HG02678 (cell line): ENCODE measurements around the gene ATF4.

Source experiments
- ATAC-seq: cut with Tn5 transposase; IDR thresholded peaks from one replicate; pipeline ENCODE4 v1.9.1; 2021; ENCODE audit warnings: mild to moderate bottlenecking, moderate library complexity; ENCODE audit not compliant: unreplicated experiment

The ATF4 gene

DNA sequence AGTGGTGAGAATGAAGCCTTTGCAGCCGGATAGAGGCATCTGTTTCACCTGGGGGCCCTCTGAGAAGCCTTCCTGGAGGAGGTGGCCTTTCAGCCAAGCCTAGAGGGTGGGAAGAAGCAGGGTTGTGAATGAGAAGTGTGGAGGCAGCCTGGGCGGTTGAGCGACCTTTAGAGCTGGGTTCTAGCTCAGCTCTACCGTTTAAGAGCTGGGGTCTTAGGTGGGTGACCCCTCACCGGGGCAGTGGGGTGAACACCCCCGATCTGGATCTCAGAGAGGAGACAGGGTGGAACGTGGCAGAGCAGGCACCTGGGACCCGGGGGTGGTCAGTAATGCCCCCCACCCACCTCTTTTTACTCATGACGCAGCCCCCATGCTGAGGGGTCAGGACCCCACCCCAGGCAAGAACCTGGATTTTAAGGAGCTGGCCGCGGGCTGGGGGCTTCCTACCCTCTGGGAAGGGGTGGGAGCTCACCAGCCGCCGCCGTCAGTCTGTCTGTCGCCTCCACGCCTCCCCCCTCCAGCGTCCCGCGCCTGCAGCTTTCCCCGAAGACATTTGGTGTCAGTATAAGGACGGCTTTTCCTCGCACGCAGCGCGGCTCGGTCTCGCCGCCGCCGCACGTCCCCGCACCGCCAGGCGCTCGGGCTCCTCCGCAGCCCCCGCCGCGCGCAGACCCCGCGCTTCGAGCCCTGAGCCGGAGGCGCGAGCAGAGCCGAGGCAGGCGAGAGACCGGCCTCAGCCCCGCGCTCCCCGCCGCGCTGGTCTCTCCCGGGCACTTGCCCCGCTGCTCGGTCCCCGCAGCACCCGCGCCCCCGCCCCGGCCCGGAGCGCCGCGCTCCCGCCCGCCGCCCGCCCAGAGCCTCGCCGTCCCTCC lies 36.8 kb downstream of the ATF4 start:
- no peak for ATAC-seq

DNA sequence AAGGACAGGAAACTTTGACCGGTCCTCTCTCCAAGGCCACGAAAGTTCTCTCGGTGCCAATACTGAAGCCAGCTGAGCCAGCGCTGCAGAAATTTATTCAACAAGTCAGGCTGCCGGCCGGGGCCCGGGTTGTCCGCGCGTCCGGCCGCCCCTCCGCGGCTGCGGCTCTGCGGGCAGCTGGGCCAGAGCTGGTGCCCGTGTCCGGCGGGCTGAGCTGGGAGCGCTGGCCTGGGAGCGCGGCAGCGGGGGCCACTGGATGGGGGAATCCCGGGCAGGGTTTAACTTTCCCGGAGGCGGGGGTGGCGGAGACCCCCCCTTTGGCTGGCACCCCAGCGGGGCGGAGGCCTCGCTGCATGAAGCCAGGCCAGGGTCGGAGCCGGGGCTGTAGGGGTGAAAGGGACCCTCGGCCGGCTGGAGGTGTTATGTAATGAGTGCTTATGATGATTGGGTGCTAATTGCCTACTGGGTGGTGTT lies 37.9 kb downstream of the ATF4 start:
- no peak for ATAC-seq

DNA sequence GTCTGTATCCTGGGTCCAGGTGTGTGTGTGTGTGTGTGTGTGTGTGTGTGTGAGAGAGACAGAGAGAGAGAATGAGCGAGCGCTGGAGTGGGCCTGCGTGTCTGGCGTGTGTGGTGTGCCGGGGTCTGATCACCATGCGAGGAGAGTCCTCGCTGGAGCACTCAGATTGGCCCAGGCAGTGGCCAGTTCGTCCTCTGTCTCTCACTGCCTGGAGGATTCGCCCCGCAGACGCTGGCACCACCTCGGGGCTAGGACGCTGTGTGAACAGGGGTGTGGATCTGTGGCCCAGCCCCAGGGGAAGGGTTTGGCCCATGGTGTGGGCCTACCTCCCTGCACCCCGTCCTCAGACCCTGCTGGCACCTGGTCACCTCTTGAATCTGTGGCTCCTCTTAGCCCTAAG lies 38.6 kb downstream of the ATF4 start:
- no peak for ATAC-seq

DNA sequence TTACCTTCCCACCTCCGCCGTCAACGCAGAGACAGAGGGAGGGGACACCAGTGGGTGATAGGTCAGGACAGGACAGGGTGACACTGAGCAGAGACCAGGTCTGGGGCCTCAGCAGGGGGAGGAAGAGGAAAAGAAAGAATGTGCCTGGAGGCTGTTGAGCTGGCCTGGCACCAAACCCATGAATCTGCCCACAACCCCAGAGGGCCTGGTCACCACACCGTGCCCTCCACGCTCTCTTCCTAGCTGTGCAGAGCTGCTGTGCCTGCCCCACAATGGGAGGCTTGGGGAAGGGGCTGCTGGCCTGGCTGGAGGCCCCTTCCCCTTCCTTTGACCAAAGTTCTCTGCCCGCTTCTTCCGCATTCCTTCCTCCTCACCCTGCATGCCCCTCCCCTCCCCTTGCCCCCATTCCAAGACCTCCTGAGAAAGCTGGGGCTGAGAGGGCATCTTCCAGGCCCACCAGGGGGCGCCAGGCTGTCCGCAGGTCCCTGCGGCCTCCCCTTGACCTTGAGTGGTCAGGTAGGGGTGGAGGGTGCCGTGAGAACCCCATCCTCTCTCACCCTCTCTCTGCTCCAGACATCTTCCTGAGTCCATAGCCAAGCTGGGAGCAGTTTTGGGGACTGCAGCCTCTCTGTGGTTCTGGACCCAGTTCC lies 39.2 kb downstream of the ATF4 start:
- no peak for ATAC-seq

DNA sequence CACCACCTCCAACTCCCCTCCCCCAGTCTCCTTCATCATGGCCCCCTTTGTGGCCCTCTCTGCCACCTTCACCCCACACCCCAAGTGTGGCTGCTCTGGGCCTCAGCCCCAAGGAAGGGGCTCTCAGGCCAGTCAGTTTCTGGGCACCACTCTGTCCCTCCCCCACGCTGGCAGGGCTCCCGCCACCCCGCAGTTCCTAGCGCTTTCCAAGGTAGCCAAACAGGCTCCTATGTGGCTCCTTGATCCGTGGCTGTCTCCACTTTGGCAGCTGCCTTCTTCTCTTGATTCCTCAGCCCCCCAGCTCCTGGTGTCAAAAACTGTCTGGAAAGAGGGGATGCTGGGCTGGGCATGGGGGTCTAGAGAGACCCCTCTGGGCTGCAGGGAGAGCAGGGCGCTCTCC lies 39.8 kb downstream of the ATF4 start:
- no peak for ATAC-seq

DNA sequence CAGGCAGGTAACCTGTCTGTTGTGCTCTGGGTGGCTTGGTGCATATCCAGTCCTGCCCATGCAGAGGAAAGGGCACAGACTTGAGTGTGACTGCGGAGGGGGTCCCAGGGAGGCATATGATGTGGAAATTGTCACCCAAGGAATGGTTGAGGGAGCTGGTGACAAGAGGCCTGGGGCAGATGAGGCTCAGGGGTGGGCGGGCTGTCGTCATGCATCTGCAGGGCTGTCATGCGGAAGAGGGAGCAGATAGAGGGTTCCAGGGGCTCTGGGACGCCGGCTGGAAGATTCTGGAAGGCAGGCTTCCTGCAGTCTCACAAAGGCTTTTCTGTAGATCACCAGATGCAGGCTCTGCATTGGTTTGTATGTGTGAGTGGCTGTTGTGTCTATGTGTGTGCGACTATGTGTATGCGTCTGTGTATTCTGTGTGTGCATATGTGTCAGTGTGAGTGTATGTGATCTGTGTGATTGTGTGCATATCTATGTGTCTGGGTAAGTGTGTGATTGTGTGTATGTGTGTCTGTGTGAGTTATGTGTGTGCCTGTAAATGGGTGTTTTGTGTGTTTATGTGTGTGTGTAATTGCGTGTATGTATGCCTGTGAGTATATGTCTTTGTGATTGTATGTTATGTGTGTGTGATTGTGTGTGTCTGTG lies 42.6 kb downstream of the ATF4 start:
- no peak for ATAC-seq

DNA sequence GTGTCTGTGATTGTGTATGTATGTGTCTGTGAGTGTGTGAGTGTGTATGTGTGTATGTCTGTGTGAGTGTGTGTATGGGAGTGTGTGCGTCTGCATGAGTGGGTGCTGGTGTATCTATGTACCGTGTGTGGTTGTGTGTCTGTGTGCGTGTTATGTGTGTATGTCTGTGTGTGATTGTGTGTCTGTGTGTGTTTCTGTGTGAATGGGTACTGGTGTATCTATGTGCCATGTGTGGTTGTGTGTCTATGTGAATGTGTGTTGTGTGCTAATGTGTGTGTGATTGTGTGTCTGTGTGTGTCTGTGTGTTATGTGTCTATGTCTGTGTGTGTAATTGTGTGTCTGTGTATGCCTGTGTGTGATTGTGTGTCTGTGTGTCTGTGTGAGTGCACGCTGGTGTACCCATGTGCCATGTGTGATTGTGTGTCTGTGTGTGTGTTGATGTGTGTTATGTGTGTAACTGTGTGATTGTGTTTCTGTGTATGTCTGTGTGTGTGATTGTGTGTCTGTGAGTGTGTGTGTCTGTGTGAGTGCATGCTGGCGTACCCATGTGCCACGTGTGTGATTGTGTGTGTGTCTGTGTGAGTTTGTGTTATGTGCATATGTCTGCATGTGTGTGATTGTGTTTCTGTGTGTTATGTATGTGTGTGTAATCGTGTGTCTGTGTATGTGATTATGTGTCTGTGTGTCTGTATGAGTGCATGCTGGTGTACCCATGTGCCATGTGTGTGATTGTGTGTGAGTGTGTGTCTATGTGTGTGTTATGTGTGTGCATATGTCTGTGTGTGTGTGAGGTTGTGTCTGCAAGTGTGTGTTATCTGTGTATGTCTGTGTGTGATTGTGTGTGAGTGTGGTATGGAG lies 43.4 kb downstream of the ATF4 start:
- ATAC-seq: no peak

DNA sequence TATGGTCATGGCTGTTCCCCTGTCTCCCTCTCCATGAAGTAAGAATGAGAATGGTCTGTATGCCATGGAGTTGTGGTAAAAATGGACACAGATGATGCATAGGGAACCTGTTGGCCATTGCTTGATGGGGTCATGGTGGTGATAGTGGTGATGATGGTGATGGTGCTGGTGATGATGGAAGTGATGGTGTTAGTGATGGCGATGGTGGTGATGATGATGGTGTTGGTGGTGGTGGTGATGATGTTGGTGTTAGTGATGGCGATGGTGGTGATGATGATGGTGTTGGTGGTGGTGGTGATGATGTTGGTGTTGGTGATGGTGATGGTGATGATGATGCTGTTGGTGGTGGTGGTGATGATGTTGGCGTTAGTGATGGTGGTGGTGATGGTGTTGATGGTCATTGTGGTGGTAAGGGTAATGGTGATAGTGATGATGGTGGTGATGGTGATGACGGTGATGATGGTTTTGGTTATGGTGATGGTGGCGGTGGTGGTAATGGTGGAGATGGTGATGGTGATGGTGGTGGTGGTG lies 45.1 kb downstream of the ATF4 start:
- no peak for ATAC-seq

DNA sequence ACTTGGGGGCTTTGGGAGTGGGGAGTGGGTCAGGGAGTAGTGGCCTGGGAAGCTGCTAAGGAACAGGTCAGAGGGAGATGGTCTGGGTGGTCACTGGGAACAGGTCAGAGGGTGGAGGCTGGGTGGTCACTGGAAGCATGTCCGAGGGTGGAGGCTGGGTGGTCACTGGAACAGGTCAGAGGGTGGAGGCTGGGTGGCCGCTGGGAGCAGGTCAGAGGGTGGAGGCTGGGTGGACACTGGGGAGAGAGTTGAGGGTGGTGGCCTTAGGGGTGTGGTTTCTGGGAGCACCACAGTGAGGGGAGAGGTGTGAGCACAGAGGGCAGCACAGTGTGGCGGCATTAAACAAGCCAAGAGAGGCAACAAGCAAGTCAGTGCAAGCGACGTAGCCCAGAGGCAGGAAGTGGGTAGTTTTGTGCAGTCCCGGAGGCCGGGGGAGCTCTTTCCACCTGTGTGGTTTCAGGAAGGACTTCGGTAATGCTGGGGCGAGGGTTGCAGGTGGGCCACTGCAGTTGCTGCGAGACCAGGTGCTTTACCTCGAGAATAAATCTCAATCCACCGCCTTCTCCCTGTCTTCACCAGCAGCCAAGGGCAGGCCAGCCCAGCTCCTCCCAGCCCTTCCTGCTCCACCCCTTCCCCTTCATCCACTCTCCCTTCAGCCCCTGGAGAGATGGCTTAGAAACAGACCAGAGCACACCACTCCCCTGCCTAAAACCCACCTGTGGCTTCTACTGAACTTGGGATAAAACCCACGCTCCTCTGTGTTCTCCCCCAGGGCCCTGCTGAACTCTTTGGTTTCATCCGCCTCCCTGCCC lies 47.0 kb downstream of the ATF4 start:
- no peak for ATAC-seq

DNA sequence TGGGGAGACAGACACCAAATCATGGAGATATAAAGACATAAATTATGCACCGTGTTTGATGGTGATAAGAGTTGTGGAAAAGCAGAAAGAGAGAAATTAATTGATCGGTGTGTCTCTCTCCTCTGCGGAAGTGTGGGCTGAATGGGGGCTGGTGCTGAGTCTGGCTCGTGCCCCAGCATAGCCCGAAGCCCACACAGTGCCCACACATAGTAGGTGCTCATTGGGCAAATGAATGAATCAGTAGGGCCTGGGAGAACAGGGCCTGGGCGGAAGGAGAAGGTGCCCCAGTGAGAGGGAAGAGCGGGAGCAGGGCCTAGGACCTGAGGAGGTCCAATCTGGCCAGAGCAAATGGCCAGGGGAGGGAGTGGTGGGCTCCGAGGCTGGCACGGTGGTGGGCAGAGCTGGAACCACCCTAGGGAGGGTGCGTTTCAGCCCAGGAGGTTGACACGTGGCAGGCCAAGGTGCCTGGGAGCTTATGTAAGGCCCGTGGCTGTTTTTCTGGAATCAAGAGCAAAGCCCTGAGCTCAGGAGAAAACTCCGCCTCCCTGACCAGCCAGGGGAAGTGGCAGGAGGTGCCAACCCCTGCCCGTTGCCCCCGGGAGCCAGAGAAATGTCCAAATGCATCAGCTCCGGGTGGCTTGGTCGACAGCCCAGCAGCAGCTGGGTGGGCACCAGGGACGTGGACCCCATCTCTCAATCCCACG lies 48.1 kb downstream of the ATF4 start:
- no peak for ATAC-seq

DNA sequence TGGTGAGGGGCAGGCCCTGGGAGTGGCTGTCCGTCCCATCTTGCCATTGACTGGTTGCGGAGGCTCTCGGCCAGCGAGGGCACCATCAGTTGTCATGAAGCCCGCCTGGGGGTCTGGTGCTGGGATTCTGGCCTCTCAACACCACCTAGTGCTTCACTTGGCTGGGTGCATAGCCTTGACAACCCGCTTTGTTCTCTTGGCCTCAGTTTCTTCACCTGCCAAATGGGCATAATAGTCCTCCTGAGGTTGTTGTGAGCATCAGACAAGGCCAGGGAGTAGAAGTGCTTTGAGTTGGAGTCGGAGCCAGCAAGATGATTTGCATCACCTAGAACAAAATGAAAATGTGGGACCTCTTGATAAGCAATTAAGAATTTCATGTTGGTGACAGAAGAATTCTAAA lies 48.7 kb downstream of the ATF4 start:
- no peak for ATAC-seq

DNA sequence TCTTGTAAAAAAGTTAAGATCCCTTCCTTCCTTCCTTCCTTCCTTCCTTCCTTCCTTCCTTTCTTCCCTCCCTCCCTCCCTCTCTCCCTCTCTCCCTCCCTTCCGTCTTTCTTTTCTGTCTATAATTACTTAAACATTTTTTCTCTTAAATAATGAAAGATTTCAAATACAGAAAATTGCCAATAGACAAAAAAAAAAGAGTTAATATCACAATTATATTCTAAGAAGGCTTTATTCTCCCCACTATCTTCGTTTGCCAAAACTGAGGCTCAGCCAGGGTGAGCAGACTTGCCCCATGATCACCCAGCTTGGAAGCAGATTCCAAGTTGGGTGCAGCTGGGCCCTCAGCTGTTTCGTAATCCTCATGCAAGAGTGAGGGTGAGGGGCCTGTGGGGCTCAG lies 49.9 kb downstream of the ATF4 start:
- ATAC-seq: no peak

DNA sequence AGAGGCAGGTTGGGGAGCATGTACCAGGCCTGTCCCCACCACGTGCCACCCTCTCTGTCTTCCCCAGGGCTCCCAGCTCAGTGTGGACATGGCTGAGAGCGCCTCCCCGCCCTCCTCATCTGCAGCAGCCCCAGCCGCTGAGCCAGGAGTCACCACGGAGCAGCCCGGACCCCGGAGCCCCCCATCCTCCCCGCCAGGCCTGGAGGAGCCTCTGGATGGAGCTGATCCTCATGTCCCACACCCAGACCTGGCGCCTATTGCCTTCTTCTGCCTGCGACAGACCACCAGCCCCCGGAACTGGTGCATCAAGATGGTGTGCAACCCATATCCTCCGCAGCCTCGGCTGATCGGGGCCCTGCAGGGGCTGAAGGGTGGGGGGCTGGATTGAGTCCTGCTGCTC lies 50.3 kb downstream of the ATF4 start, which contains the start of gene CACNA1I:
CACNA1I (plus strand) TSS at position 89 of the 400 bp plus-strand sequence; CDS start at position 89, 0 bp downstream.
- no peak for ATAC-seq

DNA sequence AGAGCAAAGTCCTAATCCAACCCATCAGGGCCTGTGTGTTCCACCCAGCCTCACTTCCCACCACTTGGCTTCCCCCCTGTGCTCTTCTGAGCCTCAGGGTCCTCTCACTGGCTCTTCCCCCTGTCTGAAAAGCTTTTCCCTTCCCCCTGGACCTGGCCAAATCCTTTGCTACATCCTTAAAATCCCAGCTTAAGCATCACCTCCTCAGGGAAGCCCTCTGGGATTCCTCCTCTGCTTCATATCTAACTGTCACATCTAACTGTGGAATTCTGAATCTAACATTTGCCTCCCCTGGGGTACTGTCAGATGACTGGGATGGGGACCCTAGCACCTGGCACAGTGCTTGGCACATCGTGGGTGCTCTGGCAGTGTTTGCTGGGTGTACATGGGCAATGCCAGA lies 51.2 kb downstream of the ATF4 start:
- ATAC-seq: no peak
